Activated CD8-positive, alpha-beta memory T cell treated with anti-CD3 and anti-CD28 coated beads, Interleukin-2, amount 50 U/mL, for 24 hours (primary cell): ENCODE data around the gene CALM1.
"Not testable (repeated sequence)": the region's sequence is repeated elsewhere in the genome, so short reads cannot be mapped to it uniquely, and the experiment has no call there.

Source experiments
- DNase-seq: peaks from one replicate; pipeline ENCODE4 v3.0.0-alpha.2; 2020; ENCODE audit errors: extremely low read depth

The CALM1 gene

DNA sequence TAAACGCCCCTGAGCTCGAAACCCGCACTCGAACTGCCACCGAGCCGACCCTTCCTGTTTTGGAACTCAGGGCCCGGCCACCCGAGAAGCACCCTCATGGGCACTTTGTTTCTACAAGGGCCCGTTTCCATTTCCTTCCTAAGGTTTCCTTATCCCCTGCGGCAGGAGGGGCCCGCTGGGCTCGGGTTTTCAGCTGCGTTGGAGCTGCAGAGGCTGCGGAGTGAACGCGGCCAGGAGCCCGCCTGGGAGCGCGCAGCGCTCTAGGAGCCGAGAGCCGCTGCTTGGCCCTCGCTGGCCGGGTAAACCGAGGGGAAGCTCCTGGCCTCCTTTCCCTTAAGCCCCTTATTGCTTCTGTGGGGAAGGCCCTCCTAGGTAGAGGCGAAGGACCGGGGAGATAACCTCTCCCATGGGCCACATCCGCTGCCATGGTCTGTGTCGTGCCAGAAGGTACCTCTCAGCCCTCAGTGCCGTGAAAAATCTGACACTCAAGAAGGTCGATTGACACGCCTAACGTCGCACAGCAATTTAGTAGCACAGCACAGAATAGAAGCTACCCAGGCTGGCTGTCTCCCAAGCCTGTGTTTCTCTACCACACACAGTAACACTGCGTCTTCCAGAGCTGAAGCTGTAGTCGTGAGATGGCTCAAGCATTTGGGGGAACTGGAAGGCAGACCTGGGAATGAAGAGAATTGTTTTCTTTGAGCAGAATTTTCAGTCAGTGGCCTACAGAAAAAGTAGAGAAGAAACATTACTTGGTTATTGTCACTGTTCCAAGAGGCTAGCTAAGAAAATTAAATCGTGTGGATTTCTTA is 12.9 kb upstream of the CALM1 start:
- DNase-seq: no peak

DNA sequence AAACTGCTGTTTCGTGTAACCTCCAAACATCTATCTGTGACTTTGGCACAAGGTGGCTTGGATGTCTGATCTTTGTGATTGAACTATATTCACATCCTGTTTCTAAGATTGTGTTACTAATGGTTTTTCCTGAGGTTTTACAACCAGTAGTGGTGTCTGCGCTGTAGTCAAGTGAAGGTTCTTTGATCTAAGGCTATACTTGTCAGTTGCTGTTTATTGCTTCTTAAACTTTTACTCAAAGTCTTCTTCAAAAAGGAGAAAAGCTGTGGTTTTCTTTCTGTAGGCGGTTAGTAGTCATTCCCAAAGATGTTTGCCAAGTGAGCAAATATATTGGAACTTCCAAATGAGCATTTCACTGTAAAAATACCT is 12.3 kb upstream of the CALM1 start:
- no peak for DNase-seq

DNA sequence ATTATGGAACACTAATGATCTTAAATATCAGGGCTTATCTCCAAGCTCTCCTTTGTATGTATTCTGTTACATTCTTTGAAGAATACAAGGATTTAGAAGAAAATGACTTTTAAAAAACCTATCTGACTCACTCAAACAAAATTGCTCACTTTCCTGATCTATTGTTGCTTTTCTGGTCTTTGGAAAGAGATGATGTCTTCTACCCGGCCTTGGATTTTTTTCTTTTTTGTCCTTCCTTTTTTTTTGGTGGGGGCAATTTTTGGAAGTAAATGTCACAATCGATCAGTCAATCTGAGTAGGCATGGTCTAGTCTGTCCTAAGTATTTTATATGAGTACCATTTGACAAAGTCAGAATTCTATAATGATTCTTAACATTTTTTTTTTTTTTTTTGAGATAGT is 10.5 kb upstream of the CALM1 start:
- no peak for DNase-seq

DNA sequence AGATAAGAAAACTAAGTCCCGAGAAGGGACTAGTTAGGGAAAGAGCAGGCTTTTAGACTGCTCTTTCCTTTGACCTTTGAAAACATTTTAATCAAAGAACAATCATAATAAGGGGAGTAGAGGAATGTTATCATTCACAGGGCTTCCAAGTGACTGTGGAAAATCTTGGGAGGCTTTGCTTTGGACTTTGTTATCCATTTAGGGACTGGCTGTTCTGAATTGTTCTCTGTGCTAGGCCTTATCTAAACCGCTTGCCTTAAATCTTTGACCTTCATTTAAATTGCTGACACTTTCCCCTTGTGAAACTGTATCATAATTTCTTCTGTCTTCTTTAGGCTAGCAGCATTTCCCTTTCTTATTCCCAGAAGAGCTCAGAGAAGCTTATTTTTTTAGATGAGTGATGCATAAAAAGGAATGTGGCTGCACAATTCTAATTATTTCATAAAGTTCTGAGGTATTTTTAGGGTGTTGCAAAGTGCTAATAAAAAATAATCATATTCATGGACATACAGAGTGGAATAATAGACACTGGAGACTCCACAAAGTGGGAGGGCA is 9.5 kb upstream of the CALM1 start:
- DNase-seq: no peak

DNA sequence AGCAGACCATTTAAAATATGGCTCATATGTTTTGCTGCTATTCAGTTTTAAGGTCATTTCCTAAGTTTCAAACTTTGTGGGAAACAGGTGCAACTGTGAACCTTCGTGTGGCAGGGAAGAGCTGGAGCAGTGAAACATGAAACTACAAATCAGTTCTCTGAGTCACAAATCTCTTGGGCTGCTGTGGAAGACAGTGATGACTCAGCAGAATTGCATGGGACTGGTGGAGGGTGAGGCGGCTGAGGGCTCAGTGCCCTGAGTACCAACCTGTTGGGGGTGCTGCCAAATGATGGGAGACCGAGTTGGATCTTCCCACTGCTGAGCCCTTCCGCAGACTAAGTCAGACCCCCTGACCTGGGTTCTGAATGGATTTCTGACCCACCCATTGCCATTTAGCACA is 8.4 kb upstream of the CALM1 start:
- no peak for DNase-seq

DNA sequence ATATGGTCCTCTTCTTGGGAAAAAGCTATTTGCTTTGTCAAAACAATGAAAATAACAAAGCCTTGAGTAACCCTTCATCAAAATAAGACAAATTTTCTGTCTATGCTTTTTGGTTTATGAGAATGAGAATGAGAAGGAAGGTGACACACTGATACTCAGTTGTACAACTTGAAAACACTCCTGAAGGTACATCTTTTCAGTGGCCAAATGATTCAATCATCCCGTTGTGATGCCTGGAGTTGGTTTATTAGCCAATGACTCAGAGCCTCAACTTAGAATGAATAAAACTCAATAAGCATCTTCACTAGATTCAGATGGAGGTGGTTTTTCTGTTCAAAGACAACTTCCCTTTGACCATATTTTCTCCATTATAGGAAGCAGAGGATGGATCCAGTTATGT is 7.8 kb upstream of the CALM1 start:
- no peak for DNase-seq

DNA sequence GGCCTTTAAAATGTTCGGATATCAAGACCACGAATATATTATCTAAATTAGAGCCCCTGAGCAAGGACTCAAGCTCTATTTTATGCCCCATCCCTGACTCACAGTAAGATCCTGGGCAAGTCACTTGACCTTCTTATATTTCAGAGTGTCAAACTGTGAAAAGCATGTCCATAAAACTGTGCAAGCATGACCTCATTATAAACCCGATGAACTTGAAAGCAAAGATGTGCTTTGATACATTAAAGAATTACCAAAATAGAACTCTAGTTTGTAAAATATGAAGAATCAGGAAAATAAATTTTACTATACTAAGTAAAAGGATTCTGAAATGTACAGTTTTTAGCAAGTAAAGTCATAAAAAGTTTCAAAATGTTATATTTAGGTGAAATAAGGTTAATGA is 2.9 kb upstream of the CALM1 start:
- DNase-seq: no peak

DNA sequence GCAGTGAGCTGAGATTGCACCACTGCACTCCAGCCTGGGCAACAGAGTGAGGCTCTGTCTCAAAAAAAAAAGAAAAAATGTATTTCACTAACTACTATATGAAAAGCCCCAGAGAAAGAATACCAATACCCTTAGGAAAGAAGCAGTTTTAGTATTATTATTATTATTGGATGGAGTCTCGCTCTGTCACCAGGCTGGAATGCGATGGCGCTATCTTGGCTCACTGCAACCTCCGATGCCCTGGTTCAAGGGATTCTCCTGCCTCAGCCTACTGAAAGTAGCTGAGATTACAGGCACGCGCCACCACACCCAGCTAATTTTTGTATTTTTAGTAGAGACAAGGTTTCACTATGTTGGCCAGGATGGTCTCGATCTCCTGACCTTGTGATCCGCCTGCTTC is 2.0 kb upstream of the CALM1 start:
- not testable (repeated sequence) for DNase-seq

DNA sequence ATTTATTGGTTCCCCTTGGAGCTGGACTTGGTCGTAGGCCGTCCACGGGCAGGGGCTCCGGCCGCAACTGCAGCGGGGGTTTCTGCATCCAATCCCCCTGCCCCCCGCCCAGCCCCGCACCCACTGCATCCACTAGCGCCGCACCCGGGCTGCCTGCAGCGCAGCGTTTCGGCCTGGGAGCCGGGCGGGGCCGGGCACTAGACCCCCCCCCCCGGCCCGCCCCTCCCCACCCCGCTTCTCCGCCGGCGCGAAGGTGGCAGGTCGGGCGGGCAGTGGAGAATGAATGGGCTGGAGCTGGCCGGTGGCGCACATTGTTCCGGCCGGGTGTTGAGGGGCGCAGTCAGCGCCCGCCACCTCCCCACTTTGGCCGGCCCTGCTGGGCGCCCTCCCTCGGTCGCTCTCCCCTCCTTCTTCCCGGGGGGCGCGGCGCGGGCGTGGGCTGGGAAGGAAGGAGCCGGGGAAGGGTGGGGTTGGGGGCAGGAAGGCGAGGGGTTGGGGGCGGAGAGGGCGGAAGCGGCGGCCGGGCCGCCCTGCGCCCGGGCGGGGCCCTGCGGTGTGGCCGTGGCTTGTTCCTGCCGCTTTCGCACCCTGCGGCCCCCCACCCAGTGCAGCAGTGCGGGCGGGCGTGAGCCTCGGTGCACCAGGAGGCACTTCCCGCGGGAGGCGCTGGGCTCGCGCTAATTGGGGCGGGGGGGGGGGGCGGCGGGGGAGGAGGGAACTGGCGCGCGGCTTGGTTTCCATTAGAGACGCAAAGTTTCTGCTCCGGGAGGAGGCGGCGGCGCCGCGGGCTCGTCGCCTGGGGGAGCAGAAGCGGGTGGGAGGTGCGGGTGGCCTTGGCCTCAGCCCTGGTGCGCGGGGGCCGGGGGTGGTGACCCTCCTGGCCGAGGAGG is 841 bp downstream of the CALM1 start:
- DNase-seq: peak; percentile 17

DNA sequence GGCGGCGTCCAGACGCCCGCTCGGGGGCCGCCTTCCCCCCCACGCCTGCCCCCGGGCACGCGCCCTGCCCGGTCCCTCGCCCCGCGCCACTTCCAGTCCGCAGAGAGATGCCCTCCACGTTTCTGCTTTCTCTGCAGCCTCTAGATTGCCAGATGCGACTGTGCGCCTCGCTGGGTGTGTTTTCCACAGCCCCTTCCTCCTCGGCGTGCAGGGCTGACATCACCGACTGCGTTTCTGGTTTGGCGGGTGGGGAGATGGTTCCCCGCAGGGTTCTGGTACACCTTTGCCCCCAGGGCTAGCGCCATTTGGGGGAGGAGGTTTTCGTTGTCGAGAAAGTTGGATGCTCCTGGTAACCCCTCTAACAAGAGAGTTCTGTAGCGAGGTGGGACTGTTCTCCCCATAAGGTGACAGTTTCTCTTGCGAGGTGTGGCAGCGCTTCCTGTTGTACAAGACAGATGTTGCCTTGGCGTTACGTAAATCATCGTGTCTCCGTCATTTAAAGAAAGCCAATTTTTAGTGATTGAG is 1.5 kb downstream of the CALM1 start:
- peak; percentile 33 for DNase-seq

DNA sequence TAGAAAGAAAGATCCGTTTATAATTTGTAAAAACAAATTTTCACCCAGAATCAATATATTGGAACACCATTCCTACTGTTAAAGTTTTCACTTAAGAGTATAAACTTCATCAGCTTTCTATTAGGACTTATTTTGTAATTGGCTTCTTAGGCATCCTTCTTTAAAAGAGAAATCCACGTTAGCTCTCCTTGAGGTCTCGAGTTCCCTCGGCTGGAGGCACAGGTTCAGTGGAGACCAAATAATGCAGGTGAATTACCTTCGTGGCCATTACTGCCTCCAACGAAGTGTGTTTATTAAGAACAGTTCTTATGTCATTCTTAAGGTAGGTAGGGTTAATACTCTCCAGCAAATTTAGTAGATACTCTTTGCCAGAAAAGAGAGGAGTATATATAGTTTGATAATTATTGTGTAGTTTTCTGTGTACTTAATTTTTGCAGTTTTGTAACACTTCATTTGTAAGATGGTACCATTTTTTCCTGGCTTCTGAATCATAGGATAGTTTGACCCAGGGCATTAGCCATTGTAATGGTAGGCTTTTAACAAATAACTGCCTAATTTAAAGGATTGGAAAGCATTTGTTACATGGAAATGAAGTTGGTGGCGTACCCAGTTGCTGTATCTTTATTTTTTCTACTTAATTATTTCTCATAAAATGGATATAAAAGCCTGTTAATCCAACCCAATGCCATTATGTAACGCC is 2.2 kb downstream of the CALM1 start:
- DNase-seq: no peak

DNA sequence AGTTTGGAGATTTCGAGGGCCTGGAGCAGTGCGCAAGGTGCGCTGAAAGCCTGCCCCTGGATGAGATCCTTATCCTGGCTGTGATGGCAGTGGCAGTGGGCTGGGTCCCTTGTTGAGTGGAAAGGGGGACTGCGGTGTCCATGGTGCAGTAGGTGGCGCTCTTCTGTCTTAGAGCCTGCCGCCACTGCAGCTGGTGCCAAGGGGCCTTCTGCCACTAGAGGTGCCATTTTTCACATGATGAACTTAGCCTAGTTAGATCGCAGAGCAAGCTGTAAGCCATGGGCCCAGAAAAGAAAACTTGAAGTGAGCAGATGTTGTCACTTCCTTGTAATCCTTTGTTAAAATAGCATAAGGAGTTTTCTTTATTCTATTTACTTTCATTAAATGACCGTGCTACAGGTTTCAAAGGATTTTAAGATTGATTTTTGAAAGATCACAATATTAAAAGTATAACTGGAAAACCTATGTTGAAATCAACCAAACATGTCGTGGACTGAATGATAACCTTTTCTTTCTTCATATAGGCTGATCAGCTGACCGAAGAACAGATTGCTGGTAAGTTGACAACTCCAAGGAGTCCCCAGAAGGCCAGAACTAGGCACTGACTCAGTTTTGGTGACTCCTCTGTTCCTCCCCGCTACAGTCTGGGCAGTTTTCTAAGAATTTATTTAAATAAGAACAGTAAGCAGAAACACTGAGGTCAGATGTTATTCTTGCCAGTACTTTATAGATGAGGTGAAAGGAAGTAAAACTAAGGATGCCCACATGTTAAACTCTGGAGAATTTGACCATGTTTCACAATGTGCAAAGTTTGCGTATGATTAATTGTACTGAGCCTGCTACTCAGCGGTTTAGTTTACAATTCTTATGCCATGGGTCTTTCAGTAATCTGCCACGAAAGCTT is 3.0 kb downstream of the CALM1 start:
- peak; percentile 46 for DNase-seq

DNA sequence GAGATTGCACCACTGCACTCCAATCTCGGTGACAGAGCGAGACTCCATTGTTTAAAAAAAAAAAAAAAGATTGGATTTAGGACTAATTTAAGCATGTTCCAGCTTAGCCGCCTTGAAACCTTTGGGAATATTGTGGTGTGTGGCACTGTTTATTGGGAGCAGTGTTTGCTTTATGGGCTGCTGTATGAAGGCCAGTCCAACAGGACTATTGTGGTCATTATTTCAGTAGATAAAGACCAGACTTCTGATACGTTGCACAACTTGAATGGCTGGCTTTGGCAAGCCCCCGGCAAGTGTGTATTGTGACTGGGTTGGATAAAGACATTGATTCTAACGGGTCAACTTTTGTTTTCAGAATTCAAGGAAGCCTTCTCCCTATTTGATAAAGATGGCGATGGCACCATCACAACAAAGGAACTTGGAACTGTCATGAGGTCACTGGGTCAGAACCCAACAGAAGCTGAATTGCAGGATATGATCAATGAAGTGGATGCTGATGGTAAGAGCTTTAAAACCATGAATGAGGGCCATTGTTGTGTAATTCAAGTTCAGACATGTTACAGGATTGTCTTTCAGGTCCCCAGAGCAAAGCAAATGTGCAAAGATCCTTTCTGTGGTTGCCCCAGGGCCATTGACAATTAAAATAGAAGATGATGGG is 4.2 kb downstream of the CALM1 start:
- no peak for DNase-seq

DNA sequence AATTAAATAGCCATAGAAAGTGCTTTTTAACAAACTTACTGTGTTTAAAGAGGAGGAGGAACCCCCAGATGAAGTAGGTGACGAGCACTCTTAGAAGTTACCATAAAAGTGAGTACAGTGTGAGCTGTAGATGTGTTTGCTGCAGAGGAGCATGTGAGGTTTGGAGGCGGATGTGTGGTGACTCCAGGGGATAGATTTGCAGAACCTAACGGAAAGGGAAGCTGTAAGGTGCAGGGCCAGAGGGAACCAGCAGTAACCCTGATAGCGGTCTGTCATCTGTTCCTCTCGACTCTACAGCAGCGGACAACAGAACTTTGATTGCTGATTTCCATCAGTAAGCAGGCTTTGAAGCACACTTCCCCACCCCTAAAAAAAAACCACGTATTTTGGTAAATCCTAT is 5.2 kb downstream of the CALM1 start:
- no peak for DNase-seq

DNA sequence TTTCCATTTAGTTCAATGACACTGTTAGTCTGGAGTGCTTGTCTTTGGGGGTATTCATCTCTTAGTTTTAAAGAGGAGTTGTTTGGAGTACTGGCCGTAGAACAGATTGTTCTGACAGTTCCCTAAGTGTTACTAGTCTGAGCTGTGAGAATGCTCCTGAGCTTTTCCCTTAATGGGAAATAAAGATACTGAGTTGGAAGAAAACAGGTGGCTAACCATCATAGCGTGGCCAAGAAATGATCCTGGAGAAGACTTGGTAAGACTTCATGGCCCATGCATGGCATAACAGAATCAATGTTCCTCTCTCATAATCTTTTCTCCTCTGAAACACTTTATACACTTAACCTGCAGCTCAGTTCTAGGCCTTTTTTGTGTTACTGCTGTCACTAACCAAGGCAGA is 6.2 kb downstream of the CALM1 start:
- no peak for DNase-seq

DNA sequence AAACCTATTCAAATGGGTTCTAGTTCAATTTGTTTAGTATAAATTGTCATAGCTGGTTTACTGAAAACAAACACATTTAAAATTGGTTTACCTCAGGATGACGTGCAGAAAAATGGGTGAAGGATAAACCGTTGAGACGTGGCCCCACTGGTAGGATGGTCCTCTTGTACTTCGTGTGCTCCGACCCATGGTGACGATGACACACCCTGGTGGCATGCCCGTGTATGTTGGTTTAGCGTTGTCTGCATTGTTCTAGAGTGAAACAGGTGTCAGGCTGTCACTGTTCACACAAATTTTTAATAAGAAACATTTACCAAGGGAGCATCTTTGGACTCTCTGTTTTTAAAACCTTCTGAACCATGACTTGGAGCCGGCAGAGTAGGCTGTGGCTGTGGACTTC is 8.3 kb downstream of the CALM1 start:
- no peak for DNase-seq

DNA sequence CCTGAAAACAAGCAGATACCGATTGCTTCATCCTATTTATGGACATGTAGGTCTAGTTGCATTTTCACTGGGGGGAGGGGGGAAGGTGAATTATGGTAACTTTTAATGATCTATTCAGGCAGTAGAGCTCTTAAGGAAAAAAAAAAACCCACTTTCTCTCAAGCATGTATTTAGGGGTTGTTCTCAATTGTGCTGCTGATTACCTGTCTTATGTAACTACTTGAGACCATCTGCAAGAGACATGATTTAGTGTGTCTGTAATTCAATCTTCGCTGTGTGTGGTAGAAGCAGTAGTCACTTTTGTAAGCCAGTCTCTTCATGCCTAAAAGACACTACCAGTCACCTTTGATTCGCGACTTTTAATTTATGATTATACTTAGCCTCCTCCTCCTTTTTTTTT is 8.9 kb downstream of the CALM1 start:
- no peak for DNase-seq

DNA sequence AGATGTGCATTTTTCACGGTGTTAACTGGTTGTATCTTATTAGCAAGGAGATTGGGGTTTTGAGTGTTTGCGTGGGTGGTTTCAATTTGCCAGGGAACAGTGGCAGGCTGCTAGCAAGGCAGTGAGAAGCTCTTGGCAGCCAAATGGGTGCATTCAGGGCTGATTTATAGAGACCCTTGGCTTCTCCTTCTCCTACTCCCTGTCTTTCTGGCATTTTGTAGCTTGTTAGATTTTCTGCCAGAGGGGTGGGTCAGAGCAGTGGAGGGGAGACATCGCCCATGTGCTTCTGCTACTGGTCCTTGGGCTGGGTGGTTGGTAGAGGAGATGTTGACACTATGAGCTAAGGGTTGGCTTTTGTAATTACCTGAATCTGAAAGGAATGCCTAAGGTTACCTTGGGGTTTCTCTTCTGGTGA is 9.6 kb downstream of the CALM1 start:
- no peak for DNase-seq

DNA sequence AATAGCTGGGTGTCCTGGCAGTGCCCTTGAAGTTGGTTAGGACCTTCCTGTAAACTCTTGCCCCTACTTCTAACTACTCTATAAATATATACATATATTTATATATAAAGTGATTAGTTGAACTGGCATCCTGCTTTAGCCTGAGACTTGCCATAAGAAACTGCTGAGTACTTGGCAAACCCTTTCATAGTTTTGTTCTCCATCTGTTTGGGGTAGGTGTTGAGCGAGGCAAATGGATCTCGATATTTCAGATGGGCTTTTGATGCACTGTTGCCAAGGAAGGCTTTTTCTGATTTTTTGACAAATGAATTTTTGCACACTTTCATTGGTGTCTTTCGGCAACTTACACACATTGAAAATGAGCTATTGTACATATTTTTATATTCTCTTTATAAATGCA is 10.4 kb downstream of the CALM1 start:
- DNase-seq: no peak

DNA sequence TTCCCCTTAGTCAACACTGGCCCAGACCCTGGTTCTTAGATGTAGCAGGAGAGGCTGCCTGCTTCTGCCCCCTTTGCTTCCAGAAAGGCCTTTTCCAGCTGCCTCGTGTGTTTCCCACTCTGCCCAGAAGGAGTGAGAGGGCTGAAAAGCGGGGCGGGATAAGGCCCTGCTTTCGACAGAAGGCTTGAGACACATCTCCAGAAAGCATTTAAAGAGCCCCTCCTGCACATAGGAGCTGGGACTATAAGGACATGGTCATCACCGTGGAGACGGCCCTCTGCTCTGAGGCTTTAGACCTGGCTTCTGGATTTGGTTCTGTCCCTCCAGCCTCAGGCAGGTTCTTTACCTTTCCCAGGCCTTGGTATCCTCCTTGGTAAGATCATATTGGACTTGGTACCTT is 11.9 kb downstream of the CALM1 start:
- no peak for DNase-seq
